ENCODE measurements around the gene TMEM169.

TMEM169 gene

DNA sequence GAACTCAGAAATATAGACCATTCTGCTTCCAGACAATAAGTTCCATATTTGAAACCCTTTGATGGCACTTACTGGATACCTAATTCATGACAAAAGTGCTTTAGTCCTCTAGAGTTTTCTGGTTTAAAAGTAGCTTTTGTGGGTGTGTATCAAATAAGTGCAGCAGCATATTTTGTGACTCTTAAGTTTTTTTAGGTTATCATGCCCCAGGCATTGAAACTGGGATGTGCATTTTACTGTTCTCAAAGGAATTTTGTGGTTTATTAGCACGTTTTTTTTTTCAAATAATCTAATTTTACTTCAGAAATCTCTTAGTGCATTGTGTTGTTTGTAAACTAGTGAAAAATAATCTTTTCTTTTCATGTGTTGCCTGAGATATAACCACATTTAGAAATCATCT lies 28.9 kb downstream of the TMEM169 start:
- peak overlapping the region; percentile 92 for H3K4me3 ChIP-seq (ENCODE audit: low read depth, low read length)
- ChIA-PET CTCF (interaction anchor here (0.6 to 1.6 kb wide), 11 partner anchors 10 to 406 kb away, joined by 3 to 5 read pairs (median 3); no protein-coding TSS in a partner anchor), POLR2A (interaction anchor here (3.8 kb wide), 1 partner anchor 29 kb away, joined by 18 read pairs; the partner anchor contains the start of genes PECR and TMEM169)
- H3K4me1 ChIP-seq (ENCODE audit: control insufficient read depth, insufficient read depth, low read length): 0 out of 2 replicates have a peak, but pooled peaks cover 2% of the 10 kb centered on the region
- H3K9me3 ChIP-seq (ENCODE audit: control insufficient read depth, insufficient read depth, low read depth, low read length): no peaks in the 10 kb centered on the region
- TF ChIP-seq ZNF549 (tag by site-specific recombination; IDR thresholded peaks at IDR 0.05): no peak
- no peak for TF ChIP-seq SETDB1 (IDR thresholded peaks at IDR 0.05; ENCODE audit: insufficient read length, low read length)
- no peak for TF ChIP-seq ZNF184 (tag by site-specific recombination; IDR thresholded peaks at IDR 0.05)
- TF ChIP-seq, protein P1, sequence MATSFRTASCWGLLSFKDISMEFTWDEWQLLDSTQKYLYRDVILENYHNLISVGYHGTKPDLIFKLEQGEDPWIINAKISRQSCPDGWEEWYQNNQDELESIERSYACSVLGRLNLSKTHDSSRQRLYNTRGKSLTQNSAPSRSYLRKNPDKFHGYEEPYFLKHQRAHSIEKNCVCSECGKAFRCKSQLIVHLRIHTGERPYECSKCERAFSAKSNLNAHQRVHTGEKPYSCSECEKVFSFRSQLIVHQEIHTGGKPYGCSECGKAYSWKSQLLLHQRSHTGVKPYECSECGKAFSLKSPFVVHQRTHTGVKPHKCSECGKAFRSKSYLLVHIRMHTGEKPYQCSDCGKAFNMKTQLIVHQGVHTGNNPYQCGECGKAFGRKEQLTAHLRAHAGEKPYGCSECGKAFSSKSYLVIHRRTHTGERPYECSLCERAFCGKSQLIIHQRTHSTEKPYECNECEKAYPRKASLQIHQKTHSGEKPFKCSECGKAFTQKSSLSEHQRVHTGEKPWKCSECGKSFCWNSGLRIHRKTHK (tag by site-specific recombination; IDR thresholded peaks at IDR 0.05): no peak
- TF ChIP-seq RBAK (tag by site-specific recombination; IDR thresholded peaks at IDR 0.05): no peak
- TF ChIP-seq AEBP2 (tag by site-specific recombination; IDR thresholded peaks at IDR 0.05; ENCODE audit: borderline replicate concordance): no peak
- TF ChIP-seq TCF7L2 (IDR thresholded peaks at IDR 0.05; ENCODE audit: borderline replicate concordance, low read depth, low read length): no peak
- no peak for TF ChIP-seq ZNF16 (tag by site-specific recombination; IDR thresholded peaks at IDR 0.05; ENCODE audit: low read depth)
- TF ChIP-seq, protein P2, sequence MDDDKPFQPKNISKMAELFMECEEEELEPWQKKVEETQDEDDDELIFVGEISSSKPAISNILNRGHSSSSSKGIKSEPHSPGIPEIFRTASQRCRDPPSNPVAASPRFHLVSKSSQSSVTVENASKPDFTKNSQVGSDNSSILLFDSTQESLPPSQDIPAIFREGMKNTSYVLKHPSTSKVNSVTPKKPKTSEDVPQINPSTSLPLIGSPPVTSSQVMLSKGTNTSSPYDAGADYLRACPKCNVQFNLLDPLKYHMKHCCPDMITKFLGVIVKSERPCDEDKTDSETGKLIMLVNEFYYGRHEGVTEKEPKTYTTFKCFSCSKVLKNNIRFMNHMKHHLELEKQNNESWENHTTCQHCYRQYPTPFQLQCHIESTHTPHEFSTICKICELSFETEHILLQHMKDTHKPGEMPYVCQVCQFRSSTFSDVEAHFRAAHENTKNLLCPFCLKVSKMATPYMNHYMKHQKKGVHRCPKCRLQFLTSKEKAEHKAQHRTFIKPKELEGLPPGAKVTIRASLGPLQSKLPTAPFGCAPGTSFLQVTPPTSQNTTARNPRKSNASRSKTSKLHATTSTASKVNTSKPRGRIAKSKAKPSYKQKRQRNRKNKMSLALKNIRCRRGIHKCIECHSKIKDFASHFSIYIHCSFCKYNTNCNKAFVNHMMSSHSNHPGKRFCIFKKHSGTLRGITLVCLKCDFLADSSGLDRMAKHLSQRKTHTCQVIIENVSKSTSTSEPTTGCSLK (tag by site-specific recombination; IDR thresholded peaks at IDR 0.05): no peak
- no peak for TF ChIP-seq MEIS1 (CRISPR knock-in tag; IDR thresholded peaks at IDR 0.05; ENCODE audit: borderline replicate concordance)
- no peak for TF ChIP-seq ZNF639 (tag by site-specific recombination; IDR thresholded peaks at IDR 0.05)
- no peak for TF ChIP-seq KLF7 (tag by site-specific recombination; IDR thresholded peaks at IDR 0.05; ENCODE audit: borderline replicate concordance)
- no peak for TF ChIP-seq TRIM28 (IDR thresholded peaks at IDR 0.05; ENCODE audit: borderline replicate concordance, low read length)
- TF ChIP-seq, protein P3, sequence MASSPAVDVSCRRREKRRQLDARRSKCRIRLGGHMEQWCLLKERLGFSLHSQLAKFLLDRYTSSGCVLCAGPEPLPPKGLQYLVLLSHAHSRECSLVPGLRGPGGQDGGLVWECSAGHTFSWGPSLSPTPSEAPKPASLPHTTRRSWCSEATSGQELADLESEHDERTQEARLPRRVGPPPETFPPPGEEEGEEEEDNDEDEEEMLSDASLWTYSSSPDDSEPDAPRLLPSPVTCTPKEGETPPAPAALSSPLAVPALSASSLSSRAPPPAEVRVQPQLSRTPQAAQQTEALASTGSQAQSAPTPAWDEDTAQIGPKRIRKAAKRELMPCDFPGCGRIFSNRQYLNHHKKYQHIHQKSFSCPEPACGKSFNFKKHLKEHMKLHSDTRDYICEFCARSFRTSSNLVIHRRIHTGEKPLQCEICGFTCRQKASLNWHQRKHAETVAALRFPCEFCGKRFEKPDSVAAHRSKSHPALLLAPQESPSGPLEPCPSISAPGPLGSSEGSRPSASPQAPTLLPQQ (tag by site-specific recombination; IDR thresholded peaks at IDR 0.05): no peak
- TF ChIP-seq ZNF248 (tag by site-specific recombination; IDR thresholded peaks at IDR 0.05): no peak
- no peak for TF ChIP-seq ZNF548 (tag by site-specific recombination; IDR thresholded peaks at IDR 0.05)
- no peak for TF ChIP-seq ZNF555 (tag by site-specific recombination; conservative IDR thresholded peaks at IDR 0.05)
- TF ChIP-seq ZNF174 (tag by site-specific recombination; IDR thresholded peaks at IDR 0.05): no peak
- H3K27ac ChIP-seq (ENCODE audit: extremely low read depth, low read depth, low read length): no peak overlapping the region
- peaks cover 9 to 50% of the 10 kb centered on the region in 2 experiments for H3K36me3 ChIP-seq (ENCODE audit: control insufficient read depth in 2 of 2, insufficient read depth in 1 of 2, low read length in 2 of 2)

Measured in HEK293 (cell line).